Breast epithelium (tissue), 4 donors: ENCODE results near the gene VSIG2. TPM values are rescaled to one million over a fixed set of nuclear protein-coding genes. Genes with fewer than 3 reads are reported as not detected.

ENCODE experiments used
- DNase-seq, 2 donors: peaks; one replicate each; pipeline ENCODE4 v3.0.0-alpha.2; 2019; ENCODE audit warnings: low spot score in 2 of 2
- H3K27ac ChIP-seq, 2 donors: fragments of 200-600 bp; sonication (generic) in 1 of 2; one replicate each; pipeline ENCODE4 v1.5.1; 2016 to 2019; ENCODE audit warnings: mild to moderate bottlenecking in 1 of 2
- H3K27me3 ChIP-seq, 2 donors: fragments of 200-600 bp; sonication (generic) in 1 of 2; one replicate each; pipeline versions ENCODE4 v1.5.1 to v1.6.0; 2017 to 2019; ENCODE audit warnings: control low read depth in 1 of 2, mild to moderate bottlenecking in 1 of 2
- H3K36me3 ChIP-seq: fragments of 200-600 bp; one replicate; pipeline ENCODE4 v1.5.1; 2019
- H3K4me1 ChIP-seq, 2 donors: fragments of 200-600 bp; sonication (generic); one replicate each; pipeline ENCODE4 v1.5.1; 2016 to 2019; ENCODE audit warnings: control low read depth in 1 of 2
- H3K4me3 ChIP-seq, 3 donors: fragments of 200-600 bp; sonication (generic); 1 replicate in 2 of 3; 2 replicates in 1 of 3; pipeline ENCODE4 v1.5.1; 2016 to 2019; ENCODE audit warnings: mild to moderate bottlenecking in 3 of 3, moderate library complexity in 2 of 3
- H3K9me3 ChIP-seq, 2 donors: fragments of 200-600 bp; sonication (generic) in 1 of 2; one replicate each; pipeline ENCODE4 v1.5.1; 2016 to 2019; ENCODE audit warnings: control low read depth in 1 of 2
- POLR2A ChIP-seq: fragments of 450-650 bp; IDR thresholded peaks from one replicate; pipeline ENCODE4 v1.6.1; 2016; ENCODE audit warnings: antibody characterized with exemption, mild to moderate bottlenecking, moderate library complexity
- POLR2AphosphoS5 ChIP-seq, 3 donors: sonication (generic); formaldehyde crosslinking; IDR thresholded peaks; one replicate each; pipeline ENCODE4 v1.6.1; 2017; ENCODE audit warnings: antibody characterized with exemption in 3 of 3
- intact Hi-C: fragments of 100-400 bp; cut with DNase I; formaldehyde crosslinking; loops from one replicate; pipeline ENCODE4 v1.15.1; 2023; ENCODE audit warnings: low total_unique reads
- total RNA-seq, 3 donors: library from RNA; depleted of rRNA; stranded (reverse); fragments of >200 nt; gene quantifications; one replicate each; pipeline ENCODE4 v1.1.0, GENCODE V29; 2016
- TF ChIP-seq, protein P1 (sequence below), 3 donors: fragments of 450-650 bp; IDR thresholded peaks; one replicate each; pipeline ENCODE4 v1.5.1; 2016 to 2017; ENCODE audit warnings: antibody characterized with exemption in 3 of 3, mild to moderate bottlenecking in 3 of 3, moderate library complexity in 3 of 3

VSIG2 gene, protein sequence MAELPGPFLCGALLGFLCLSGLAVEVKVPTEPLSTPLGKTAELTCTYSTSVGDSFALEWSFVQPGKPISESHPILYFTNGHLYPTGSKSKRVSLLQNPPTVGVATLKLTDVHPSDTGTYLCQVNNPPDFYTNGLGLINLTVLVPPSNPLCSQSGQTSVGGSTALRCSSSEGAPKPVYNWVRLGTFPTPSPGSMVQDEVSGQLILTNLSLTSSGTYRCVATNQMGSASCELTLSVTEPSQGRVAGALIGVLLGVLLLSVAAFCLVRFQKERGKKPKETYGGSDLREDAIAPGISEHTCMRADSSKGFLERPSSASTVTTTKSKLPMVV
- total RNA-seq = 10 to 100 TPM in 1 of 3 donors, 1 to 10 TPM in 1, not detected in 1; 8.8 to 20.5 TPM

DNA sequence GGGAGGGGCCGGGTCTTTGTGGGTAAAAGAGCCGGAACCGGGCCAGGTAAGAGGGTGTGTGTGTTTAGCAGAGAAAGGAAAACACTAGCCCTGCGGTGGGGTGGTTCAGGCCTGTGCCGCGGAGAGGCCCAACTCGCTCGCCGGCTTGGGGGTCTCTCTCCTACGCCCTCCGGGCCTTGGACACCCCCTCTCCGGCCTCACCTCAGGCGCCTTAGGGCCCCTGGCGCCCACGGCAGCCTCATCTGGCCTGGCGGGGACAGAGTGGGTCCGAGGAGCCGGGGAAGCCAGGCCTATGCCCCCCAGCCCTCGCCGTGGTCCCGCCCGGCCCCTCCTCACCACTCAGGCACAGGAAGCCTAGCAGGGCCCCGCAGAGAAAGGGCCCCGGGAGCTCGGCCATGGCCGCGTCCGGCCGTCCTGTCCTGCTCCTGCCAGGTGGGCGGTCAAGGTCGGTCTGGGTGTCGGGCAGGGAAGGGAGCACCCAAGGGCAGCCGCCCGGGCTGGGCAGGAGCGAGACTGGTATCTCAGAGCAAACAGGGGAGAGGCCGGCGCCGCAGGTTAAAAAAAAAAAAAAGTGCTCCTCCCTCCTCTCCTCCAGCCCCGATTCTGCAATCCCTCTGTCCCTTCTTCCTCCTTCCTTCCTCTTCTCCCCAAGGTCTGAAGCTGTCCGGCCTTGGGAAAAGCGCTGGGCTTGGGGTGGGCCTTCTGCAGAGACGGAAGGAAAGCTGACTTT lies at the start of gene VSIG2:
Gene VSIG2, minus strand, starts transcription at position 515 of the 730 bp plus-strand sequence. Its CDS starts 118 bp downstream, at position 397.
- DNase-seq = no peak
- peaks cover 0 to 23% of the 10 kb centered on the region in 2 donors for H3K27me3 ChIP-seq
- no peaks in the 10 kb centered on the region for H3K4me1 ChIP-seq
- no peak for TF ChIP-seq POLR2A
- no peak for TF ChIP-seq POLR2AphosphoS5 (IDR thresholded peaks at IDR 0.05)
- TF ChIP-seq, protein P1, sequence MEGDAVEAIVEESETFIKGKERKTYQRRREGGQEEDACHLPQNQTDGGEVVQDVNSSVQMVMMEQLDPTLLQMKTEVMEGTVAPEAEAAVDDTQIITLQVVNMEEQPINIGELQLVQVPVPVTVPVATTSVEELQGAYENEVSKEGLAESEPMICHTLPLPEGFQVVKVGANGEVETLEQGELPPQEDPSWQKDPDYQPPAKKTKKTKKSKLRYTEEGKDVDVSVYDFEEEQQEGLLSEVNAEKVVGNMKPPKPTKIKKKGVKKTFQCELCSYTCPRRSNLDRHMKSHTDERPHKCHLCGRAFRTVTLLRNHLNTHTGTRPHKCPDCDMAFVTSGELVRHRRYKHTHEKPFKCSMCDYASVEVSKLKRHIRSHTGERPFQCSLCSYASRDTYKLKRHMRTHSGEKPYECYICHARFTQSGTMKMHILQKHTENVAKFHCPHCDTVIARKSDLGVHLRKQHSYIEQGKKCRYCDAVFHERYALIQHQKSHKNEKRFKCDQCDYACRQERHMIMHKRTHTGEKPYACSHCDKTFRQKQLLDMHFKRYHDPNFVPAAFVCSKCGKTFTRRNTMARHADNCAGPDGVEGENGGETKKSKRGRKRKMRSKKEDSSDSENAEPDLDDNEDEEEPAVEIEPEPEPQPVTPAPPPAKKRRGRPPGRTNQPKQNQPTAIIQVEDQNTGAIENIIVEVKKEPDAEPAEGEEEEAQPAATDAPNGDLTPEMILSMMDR (IDR thresholded peaks at IDR 0.05) = no peak
- peak within 1 kb of the TSS in 2 of 3 donors; percentile 48 to 63 for H3K4me3 ChIP-seq
- no peaks in the 10 kb centered on the region for H3K36me3 ChIP-seq
- peak within 1 kb of the TSS; percentile 62 to 71 for H3K27ac ChIP-seq
- no peaks in the 10 kb centered on the region for H3K9me3 ChIP-seq
- intact Hi-C loops = no loop called here

DNA sequence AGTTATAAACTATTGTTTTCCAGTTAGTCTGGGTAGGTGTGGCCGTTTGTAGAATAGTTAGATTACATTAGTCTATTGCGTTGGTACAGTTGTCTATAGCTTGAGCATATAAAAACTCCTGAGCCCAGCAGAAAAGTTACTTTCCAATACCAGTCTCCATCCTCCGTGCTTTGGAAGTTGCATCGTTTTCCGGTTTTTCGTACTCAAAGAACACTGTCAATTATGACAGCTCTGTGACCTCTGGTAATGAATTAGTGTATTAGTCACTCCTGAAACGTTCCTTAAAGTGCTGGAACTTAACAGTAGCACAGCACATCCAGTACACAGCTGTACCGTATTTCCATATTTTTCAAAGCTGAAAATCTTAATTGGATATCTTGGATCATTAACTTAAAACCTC lies 49.0 kb upstream of the VSIG2 start:
- H3K27me3 ChIP-seq = no peaks in the 10 kb centered on the region
- TF ChIP-seq POLR2A = no peak
- TF ChIP-seq, protein P1 (IDR thresholded peaks at IDR 0.05) = no peak
- TF ChIP-seq POLR2AphosphoS5 (IDR thresholded peaks at IDR 0.05) = no peak

DNA sequence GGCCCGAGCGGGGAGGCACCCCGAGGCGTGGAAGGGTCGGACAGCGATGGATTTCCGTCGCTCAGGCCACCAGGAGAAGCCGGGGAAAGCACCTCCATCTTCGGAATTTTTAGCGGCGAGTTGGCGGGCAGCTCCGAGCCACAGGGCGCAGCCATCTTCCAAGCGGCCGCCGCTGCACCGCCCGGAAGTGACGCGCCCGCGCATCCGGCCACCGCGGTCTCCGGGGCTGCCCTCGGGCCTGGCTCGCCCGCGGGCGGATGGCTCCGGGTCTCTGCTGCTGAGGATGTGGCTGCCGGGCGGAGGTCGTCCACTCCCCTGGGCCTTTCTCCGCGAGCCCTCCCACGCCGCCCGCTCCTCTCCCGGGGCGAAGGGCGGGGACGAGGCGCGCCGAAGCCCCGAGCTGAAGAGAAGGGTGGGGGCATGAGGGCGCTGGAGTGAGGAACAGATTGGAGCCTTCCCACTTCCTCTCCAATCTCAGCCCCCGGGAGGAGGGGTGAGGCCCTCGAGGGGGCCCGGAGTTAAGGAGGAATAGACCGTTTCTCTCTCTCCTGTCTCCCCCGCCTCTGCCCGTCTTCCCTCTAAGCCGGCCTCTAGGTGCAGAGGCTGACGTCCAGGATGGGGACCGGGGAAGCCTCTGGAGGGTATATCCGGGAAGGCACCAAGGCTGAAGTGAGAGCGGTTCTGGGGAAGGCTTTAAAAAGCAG lies 48.3 kb upstream of the VSIG2 start, which contains the start of gene MSANTD2:
Gene MSANTD2, minus strand, starts transcription at position 181 of the 704 bp plus-strand sequence. Its CDS starts 26 bp downstream, at position 155.
- peak; percentile 50 to 62 for DNase-seq
- no peaks in the 10 kb centered on the region for H3K9me3 ChIP-seq
- peak within 1 kb of the TSS; percentile 88 to 95 (median 94) for H3K4me3 ChIP-seq
- peaks cover 0 to 9% of the 10 kb centered on the region in 2 donors for H3K4me1 ChIP-seq
- no peaks in the 10 kb centered on the region for H3K27me3 ChIP-seq
- intact Hi-C loops = no loop called here
- TF ChIP-seq, protein P1 (IDR thresholded peaks at IDR 0.05) = no peak
- peak; percentile 79 to 94 (median 94) for TF ChIP-seq POLR2AphosphoS5 (IDR thresholded peaks at IDR 0.05)
- peak within 1 kb of the TSS; percentile 98 to 99 for H3K27ac ChIP-seq
- H3K36me3 ChIP-seq = no peaks in the 10 kb centered on the region

More for the DNA sequence above, 49.0 kb upstream of the VSIG2 start:
- no peaks in the 10 kb centered on the region for H3K36me3 ChIP-seq
- peak overlapping the region; percentile 88 to 95 (median 94) for H3K4me3 ChIP-seq
- peaks cover 0 to 9% of the 10 kb centered on the region in 2 donors for H3K4me1 ChIP-seq
- intact Hi-C loops = no loop called here
- H3K9me3 ChIP-seq = no peaks in the 10 kb centered on the region
- H3K27ac ChIP-seq = peak overlapping the region; percentile 98 to 99
- no peak for DNase-seq

DNA sequence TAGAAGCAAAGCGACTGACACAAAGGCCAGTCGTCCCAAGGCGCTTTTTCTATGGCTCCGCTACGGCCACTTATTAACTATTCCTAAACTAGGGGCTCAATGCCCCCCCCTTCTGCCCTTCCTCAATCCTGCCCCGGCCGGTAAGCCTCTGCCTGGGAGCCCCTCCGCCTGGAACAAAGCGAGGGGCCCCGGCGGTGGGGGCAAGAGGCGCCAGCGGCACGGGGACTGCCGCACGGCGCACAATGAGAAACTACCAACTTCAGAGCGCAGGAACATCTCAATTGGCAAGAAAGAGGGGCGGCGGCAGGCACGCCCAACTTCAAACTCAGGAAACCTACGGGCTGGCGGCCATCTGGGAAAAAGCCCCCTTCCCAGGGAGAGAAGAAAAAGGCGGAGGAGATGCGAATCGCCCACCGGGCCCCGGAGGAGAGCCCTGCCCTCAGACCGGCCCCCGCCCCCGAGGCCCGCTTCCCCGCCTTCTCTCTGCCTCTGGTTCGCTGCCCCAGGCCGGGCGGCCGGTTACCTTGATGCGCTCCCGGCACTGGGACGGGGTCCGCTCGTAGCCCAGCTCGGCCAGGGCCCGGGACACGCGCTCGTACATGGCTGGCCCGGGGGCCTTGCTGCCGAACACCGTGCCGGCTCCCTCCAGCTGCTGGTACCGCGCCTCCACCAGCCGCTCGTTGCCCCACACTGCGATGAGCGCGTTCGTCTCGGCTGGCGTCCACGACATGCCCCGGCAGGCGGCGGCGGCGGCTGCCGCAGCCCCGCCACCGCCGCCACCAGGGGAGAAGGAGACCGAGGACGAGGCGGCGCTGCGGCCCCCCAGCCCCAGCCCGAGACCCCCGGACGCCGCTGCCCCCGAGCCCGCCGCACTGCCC lies 47.5 kb upstream of the VSIG2 start:
- H3K36me3 ChIP-seq = no peaks in the 10 kb centered on the region
- no peaks in the 10 kb centered on the region for H3K9me3 ChIP-seq
- no peak for DNase-seq
- H3K4me1 ChIP-seq = peaks cover 0 to 9% of the 10 kb centered on the region in 2 donors
- no peak for TF ChIP-seq POLR2AphosphoS5 (IDR thresholded peaks at IDR 0.05)
- TF ChIP-seq, protein P1 (IDR thresholded peaks at IDR 0.05) = no peak
- no peak for TF ChIP-seq POLR2A
- intact Hi-C loops = loop anchor here (5.0 kb wide), 1 partner anchor 1092 kb away; no protein-coding TSS in a partner anchor
- H3K27me3 ChIP-seq = no peaks in the 10 kb centered on the region
- peak overlapping the region; percentile 98 to 99 for H3K27ac ChIP-seq
- peak overlapping the region; percentile 88 to 95 (median 94) for H3K4me3 ChIP-seq
